Upper lobe of left lung (tissue), 6 donors: ENCODE data around the gene CBL. TPM values are rescaled to one million over a fixed set of nuclear protein-coding genes. Genes with fewer than 3 reads are reported as not detected.
"Not testable (repeated sequence)": the region's sequence is repeated elsewhere in the genome, so short reads cannot be mapped to it uniquely, and the experiment has no call there.

Source experiments
- ATAC-seq, 2 donors: fragments of 200-7000 bp; cut with Tn5 transposase; one replicate each; pipeline ENCODE4 v1.9.1; 2022; ENCODE audit warnings: mild to moderate bottlenecking in 2 of 2, moderate library complexity in 2 of 2; ENCODE audit not compliant: low FRiP score in 2 of 2
- DNase-seq, 2 donors: peaks; one replicate each; pipeline ENCODE4 v3.0.0-alpha.2; 2019 to 2020
- H3K27ac ChIP-seq, 4 donors: fragments of 200-600 bp; sonication (generic); one replicate each; pipeline ENCODE4 v1.5.1; 2016 to 2019
- H3K27me3 ChIP-seq, 4 donors: fragments of 200-600 bp; sonication (generic); one replicate each; pipeline ENCODE4 v1.5.1; 2017 to 2019
- H3K36me3 ChIP-seq, 4 donors: fragments of 200-600 bp; sonication (generic); one replicate each; pipeline ENCODE4 v1.5.1; 2016 to 2019
- H3K4me1 ChIP-seq, 4 donors: fragments of 200-600 bp; sonication (generic); one replicate each; pipeline ENCODE4 v1.5.1; 2018 to 2019
- H3K4me3 ChIP-seq, 4 donors: fragments of 200-600 bp; sonication (generic); one replicate each; pipeline ENCODE4 v1.5.1; 2017 to 2019; ENCODE audit warnings: mild to moderate bottlenecking in 2 of 4, moderate library complexity in 1 of 4
- H3K9me3 ChIP-seq, 4 donors: fragments of 200-600 bp; sonication (generic); one replicate each; pipeline ENCODE4 v1.5.1; 2018 to 2019
- EP300 ChIP-seq, 4 donors: sonication (generic); formaldehyde crosslinking; IDR thresholded peaks; one replicate each; pipeline ENCODE4 v1.5.1; 2017; ENCODE audit warnings: antibody characterized with exemption in 4 of 4, control low read depth in 2 of 4
- POLR2A ChIP-seq, 4 donors: fragments of 450-650 bp; IDR thresholded peaks; one replicate each; pipeline ENCODE4 v1.5.1; 2016 to 2017; ENCODE audit warnings: antibody characterized with exemption in 4 of 4, mild to moderate bottlenecking in 2 of 4
- POLR2AphosphoS5 ChIP-seq, 2 donors: sonication (generic); formaldehyde crosslinking; IDR thresholded peaks; one replicate each; pipeline ENCODE4 v1.5.1; 2017; ENCODE audit warnings: antibody characterized with exemption in 2 of 2
- WGBS, 2 donors: methylation state at CpG; one replicate each; pipeline ENCODE4 v1.1.5; 2017 to 2018; 5-methylcytosine and 5-hydroxymethylcytosine counted together
- total RNA-seq, 6 donors: library from RNA; depleted of rRNA in 4 of 6; stranded (reverse); fragments of >200 nt in 4 of 6; gene quantifications; one replicate each; pipeline versions ENCODE4 v1.1.0 to v1.2.1, GENCODE V29; 2016 to 2021
- TF ChIP-seq, protein P1 (sequence below), 6 experiments: fragments of 450-650 bp in 4 of 6; fragments of 200-600 bp in 2 of 6; sonication (generic) in 2 of 6; IDR thresholded peaks; one replicate each; pipeline ENCODE4 v1.5.1; 2016 to 2019; ENCODE audit warnings: antibody characterized with exemption in 6 of 6
- donor health status: DM: no; HTN: no; CAD: no; lungs with moderate emphysema.
- donor health status: DM: no; HTN: yes; CAD: no; lungs with severe emphysema.

Gene CBL
- total RNA-seq, 6 donors from 2014 or later = 15.4 to 32.2 (median 18.9) TPM

DNA sequence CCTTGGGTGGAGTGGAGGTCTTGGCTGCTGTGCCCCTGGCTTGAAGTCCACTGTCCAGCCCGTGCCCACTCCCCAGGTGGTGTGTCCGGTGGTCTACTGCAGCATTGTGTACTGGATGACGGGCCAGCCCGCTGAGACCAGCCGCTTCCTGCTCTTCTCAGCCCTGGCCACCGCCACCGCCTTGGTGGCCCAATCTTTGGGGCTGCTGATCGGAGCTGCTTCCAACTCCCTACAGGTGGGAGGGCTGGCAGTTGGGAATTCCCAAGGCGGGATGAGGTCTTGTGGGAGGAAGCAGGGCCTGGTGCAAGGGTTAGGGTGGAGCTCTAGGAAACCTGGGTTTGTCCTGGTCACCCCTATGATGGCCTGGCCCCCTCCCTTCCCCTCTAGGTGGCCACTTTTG is 46.0 kb upstream of the CBL start:
- no peak overlapping the region for H3K27ac ChIP-seq
- H3K4me3 ChIP-seq = no peak overlapping the region
- WGBS, 2 donors = 91% methylated on average over 8 to 9 of the region's 9 CpGs
- DNase-seq = no peak
- TF ChIP-seq POLR2A (IDR thresholded peaks at IDR 0.05) (no peak), POLR2AphosphoS5 (IDR thresholded peaks at IDR 0.05) (no peak), EP300 (IDR thresholded peaks at IDR 0.05) (no peak)
- TF ChIP-seq, protein P1, sequence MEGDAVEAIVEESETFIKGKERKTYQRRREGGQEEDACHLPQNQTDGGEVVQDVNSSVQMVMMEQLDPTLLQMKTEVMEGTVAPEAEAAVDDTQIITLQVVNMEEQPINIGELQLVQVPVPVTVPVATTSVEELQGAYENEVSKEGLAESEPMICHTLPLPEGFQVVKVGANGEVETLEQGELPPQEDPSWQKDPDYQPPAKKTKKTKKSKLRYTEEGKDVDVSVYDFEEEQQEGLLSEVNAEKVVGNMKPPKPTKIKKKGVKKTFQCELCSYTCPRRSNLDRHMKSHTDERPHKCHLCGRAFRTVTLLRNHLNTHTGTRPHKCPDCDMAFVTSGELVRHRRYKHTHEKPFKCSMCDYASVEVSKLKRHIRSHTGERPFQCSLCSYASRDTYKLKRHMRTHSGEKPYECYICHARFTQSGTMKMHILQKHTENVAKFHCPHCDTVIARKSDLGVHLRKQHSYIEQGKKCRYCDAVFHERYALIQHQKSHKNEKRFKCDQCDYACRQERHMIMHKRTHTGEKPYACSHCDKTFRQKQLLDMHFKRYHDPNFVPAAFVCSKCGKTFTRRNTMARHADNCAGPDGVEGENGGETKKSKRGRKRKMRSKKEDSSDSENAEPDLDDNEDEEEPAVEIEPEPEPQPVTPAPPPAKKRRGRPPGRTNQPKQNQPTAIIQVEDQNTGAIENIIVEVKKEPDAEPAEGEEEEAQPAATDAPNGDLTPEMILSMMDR (IDR thresholded peaks at IDR 0.05) = no peak
- ATAC-seq = no peak
- H3K36me3 ChIP-seq = no peaks in the 10 kb centered on the region
- no peaks in the 10 kb centered on the region for H3K9me3 ChIP-seq
- H3K4me1 ChIP-seq = no peaks in the 10 kb centered on the region
- H3K27me3 ChIP-seq = no peaks in the 10 kb centered on the region

DNA sequence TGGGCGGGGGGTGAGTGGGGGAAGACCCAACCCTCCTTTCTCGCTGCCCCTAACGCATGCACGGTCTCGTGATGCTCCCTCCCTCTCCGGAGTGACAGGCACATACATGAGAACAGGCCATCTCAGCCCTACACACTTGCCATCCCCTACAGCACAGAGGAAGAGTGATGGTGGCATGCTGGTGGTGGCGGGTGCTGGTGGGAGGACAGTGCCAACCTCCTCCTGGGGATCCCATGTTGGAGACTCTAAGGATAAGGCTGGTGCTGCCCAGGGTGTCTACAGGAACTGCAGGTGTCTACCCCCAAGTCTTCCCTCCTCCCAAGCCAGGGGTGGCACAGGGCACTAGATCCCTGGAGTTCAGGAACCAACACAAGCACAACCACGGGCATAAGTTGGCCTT is 44.3 kb upstream of the CBL start:
- WGBS, 2 donors = 76 to 85% methylated on average over 6 to 8 of the region's 8 CpGs

DNA sequence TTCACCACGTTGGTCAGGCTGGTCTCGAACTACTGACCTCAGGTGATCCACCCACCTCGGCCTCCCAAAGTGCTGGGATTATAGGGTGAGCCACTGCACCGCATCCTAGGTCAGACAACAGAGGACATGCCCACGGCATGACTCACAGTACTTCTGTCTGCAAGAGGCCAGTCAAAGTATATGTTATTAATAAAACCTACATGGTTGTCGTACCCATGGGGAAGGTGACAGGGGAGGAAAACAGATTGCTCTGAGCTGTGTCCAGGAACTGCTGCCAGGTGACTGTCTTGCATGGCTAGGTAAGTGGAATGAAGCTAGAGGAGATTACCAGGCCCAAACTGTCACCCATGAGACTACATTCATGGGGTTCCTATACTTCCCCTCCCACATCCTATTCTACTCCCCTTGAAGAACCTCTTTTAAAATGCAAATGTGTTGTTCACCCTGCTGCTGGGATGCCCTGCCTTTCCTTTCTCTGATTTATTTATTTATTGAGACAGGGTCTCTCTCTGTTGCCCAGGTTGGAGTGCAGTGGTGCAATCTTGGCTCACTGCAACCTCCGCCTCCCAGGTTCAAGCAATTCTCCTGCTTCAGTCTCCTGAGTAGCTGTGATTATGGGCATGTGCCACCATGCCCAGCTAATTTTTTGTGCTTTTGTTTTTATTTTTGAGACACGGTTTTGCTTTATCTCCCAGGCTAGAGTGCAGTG is 39.6 kb upstream of the CBL start:
- WGBS, 2 donors = 85 to 94% methylated on average over 8 of the region's 8 CpGs
- DNase-seq (no peak), ATAC-seq (no peak)
- Histone ChIP-seq H3K27me3 (no peaks in the 10 kb centered on the region), H3K27ac (no peak overlapping the region), H3K4me3 (no peak overlapping the region), H3K4me1 (peaks cover 0 to 8% (median 6%) of the 10 kb centered on the region in 4 donors), H3K9me3 (no peaks in the 10 kb centered on the region), H3K36me3 (no peaks in the 10 kb centered on the region)
- TF ChIP-seq POLR2A (IDR thresholded peaks at IDR 0.05) (no peak), EP300 (IDR thresholded peaks at IDR 0.05) (no peak), POLR2AphosphoS5 (IDR thresholded peaks at IDR 0.05) (no peak)
- TF ChIP-seq, protein P1 (IDR thresholded peaks at IDR 0.05) = no peak

More for the DNA sequence above, 44.3 kb upstream of the CBL start:
- ATAC-seq (no peak), DNase-seq (no peak)
- no peak overlapping the region for H3K27ac ChIP-seq
- H3K4me1 ChIP-seq = no peaks in the 10 kb centered on the region
- H3K27me3 ChIP-seq = no peaks in the 10 kb centered on the region
- no peak overlapping the region for H3K4me3 ChIP-seq
- H3K36me3 ChIP-seq = no peaks in the 10 kb centered on the region
- no peaks in the 10 kb centered on the region for H3K9me3 ChIP-seq
- TF ChIP-seq EP300 (IDR thresholded peaks at IDR 0.05) (no peak), POLR2AphosphoS5 (IDR thresholded peaks at IDR 0.05) (no peak), POLR2A (IDR thresholded peaks at IDR 0.05) (no peak)
- TF ChIP-seq, protein P1 (IDR thresholded peaks at IDR 0.05) = no peak

DNA sequence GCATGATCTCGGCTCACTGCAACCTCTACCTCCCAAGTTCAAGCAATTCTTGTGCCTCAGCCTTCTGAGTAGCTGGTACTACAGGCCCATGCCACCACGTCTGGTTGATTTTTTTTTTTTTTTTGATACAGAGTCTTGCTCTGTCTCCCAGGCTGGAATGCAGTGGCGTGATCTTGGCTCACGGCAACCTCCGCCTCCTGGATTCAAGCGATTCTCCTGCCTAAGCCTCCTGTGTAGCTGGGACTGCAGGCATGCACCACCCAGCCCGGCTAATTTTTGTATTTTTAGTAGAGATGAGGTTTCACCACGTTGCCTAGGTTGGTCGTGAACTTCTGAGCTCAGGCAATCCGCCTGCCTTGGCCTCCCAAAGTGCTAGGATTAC is 39.1 kb upstream of the CBL start:
- not testable (repeated sequence) for H3K27ac ChIP-seq, H3K27me3 ChIP-seq, ATAC-seq, DNase-seq, H3K9me3 ChIP-seq, H3K36me3 ChIP-seq, H3K4me3 ChIP-seq, H3K4me1 ChIP-seq
- WGBS, 2 donors = 91 to 93% methylated on average over 10 of the region's 10 CpGs

DNA sequence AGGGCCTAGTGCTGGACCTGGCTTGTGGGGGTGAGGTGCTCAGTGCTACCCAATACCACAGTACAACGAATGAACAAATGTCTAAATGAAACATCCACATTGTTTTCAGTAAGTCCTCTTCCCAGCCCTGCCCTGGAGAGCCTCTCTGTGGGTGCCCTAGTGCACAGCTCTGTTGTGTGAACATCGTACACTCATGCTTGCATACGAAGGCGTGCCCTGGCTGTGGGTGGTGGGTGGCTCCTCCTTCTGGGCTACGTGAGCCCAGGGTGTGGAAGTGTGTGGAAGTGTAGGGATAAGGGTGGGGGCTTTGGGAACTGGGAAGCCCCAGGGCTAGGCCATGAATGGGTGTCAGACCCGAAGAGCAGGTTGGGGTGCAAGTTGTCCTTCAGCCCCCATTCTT is 38.2 kb upstream of the CBL start:
- H3K4me1 ChIP-seq = peaks cover 0 to 8% (median 6%) of the 10 kb centered on the region in 4 donors
- no peaks in the 10 kb centered on the region for H3K9me3 ChIP-seq
- DNase-seq (no peak), ATAC-seq (no peak)
- WGBS, 2 donors = 44 to 60% methylated on average over 6 of the region's 6 CpGs
- no peaks in the 10 kb centered on the region for H3K36me3 ChIP-seq
- no peaks in the 10 kb centered on the region for H3K27me3 ChIP-seq
- H3K27ac ChIP-seq = peak overlapping the region in 1 of 4 donors; percentile 98
- H3K4me3 ChIP-seq = no peak overlapping the region
- TF ChIP-seq, protein P1 (IDR thresholded peaks at IDR 0.05) = no peak
- no peak for TF ChIP-seq POLR2AphosphoS5 (IDR thresholded peaks at IDR 0.05)
- TF ChIP-seq EP300 (IDR thresholded peaks at IDR 0.05) = no peak
- TF ChIP-seq POLR2A (IDR thresholded peaks at IDR 0.05) = no peak
